ENCODE results near the gene TRERF1. TPM values are rescaled to one million over a fixed set of nuclear protein-coding genes. Genes with fewer than 3 reads are reported as not detected.

Gene TRERF1
- total RNA-seq, 1 donor from 2014 or later = 12.8 TPM

GRCh38 chr6:42304053-42304712 lies 147.5 kb downstream of the TRERF1 start:
- H3K36me3 Mint-ChIP-seq (ENCODE audit: unreplicated experiment) = no peaks in the 10 kb centered on the region
- peaks cover 2% of the 10 kb centered on the region for H3K27me3 Mint-ChIP-seq (ENCODE audit: unreplicated experiment)
- H3K4me1 Mint-ChIP-seq (ENCODE audit: low read depth, unreplicated experiment) = peaks cover 11% of the 10 kb centered on the region
- H3K9me3 Mint-ChIP-seq (ENCODE audit: unreplicated experiment) = peaks cover 3% of the 10 kb centered on the region
- H3K4me3 Mint-ChIP-seq (ENCODE audit: unreplicated experiment) = no peak overlapping the region
- DNase-seq = no peak
- H3K27ac Mint-ChIP-seq (ENCODE audit: unreplicated experiment) = peak overlapping the region; percentile 49
- no peak for TF ChIP-seq CTCF (IDR thresholded peaks at IDR 0.05; ENCODE audit: partially characterized antibody, unreplicated experiment)

GRCh38 chr6:42302411-42302810 lies 149.3 kb downstream of the TRERF1 start:
- no peak overlapping the region for H3K27ac Mint-ChIP-seq (ENCODE audit: unreplicated experiment)
- no peak overlapping the region for H3K4me3 Mint-ChIP-seq (ENCODE audit: unreplicated experiment)
- DNase-seq = no peak
- peaks cover 2% of the 10 kb centered on the region for H3K27me3 Mint-ChIP-seq (ENCODE audit: unreplicated experiment)
- peaks cover 11% of the 10 kb centered on the region for H3K4me1 Mint-ChIP-seq (ENCODE audit: low read depth, unreplicated experiment)
- H3K36me3 Mint-ChIP-seq (ENCODE audit: unreplicated experiment) = no peaks in the 10 kb centered on the region
- peaks cover 3% of the 10 kb centered on the region for H3K9me3 Mint-ChIP-seq (ENCODE audit: unreplicated experiment)
- no peak for TF ChIP-seq CTCF (IDR thresholded peaks at IDR 0.05; ENCODE audit: partially characterized antibody, unreplicated experiment)

- Mint-ChIP-seq H3K27me3 (ENCODE audit: unreplicated experiment) (peaks cover 2% of the 10 kb centered on the region), H3K9me3 (ENCODE audit: unreplicated experiment) (peaks cover 3% of the 10 kb centered on the region), H3K4me3 (ENCODE audit: unreplicated experiment) (no peak overlapping the region), H3K4me1 (ENCODE audit: low read depth, unreplicated experiment) (peaks cover 8% of the 10 kb centered on the region), H3K36me3 (ENCODE audit: unreplicated experiment) (no peaks in the 10 kb centered on the region), H3K27ac (ENCODE audit: unreplicated experiment) (no peak overlapping the region)
- no peak for TF ChIP-seq CTCF (IDR thresholded peaks at IDR 0.05; ENCODE audit: partially characterized antibody, unreplicated experiment)
- no peak for DNase-seq
Measured at GRCh38 chr6:42301986-42302385, 149.7 kb downstream of the TRERF1 start.

GRCh38 chr6:42300701-42301100 lies 151.0 kb downstream of the TRERF1 start:
- Mint-ChIP-seq H3K27ac (ENCODE audit: unreplicated experiment) (no peak overlapping the region), H3K4me3 (ENCODE audit: unreplicated experiment) (no peak overlapping the region), H3K27me3 (ENCODE audit: unreplicated experiment) (peaks cover 2% of the 10 kb centered on the region), H3K9me3 (ENCODE audit: unreplicated experiment) (no peaks in the 10 kb centered on the region), H3K36me3 (ENCODE audit: unreplicated experiment) (no peaks in the 10 kb centered on the region), H3K4me1 (ENCODE audit: low read depth, unreplicated experiment) (peaks cover 8% of the 10 kb centered on the region)
- no peak for DNase-seq
- TF ChIP-seq CTCF (IDR thresholded peaks at IDR 0.05; ENCODE audit: partially characterized antibody, unreplicated experiment) = no peak

DNA sequence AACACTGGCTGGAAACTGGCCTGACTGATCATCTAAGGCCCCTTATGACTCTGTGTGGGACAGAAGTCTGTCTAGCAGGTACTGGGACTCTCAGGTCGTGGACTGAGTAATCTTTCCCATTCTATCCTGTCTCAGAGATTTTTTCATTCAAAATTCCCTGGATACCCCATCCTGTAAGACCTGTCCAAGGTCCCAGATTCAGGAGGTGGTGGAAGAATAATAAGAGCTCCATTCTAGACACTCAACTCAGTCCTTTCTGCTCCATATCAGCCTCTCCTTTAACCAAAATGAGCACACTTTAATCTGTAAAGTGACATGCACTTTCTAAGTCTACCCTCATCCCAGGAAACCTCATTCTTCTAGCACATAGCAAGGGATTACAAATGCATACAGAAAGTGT lies 151.5 kb downstream of the TRERF1 start:
- Mint-ChIP-seq H3K36me3 (ENCODE audit: unreplicated experiment) (no peaks in the 10 kb centered on the region), H3K27ac (ENCODE audit: unreplicated experiment) (no peak overlapping the region), H3K4me3 (ENCODE audit: unreplicated experiment) (no peak overlapping the region), H3K27me3 (ENCODE audit: unreplicated experiment) (peaks cover 2% of the 10 kb centered on the region), H3K4me1 (ENCODE audit: low read depth, unreplicated experiment) (peaks cover 8% of the 10 kb centered on the region), H3K9me3 (ENCODE audit: unreplicated experiment) (no peaks in the 10 kb centered on the region)
- no peak for TF ChIP-seq CTCF (IDR thresholded peaks at IDR 0.05; ENCODE audit: partially characterized antibody, unreplicated experiment)
- DNase-seq = no peak
